Cardiac fibroblast (primary cell): Measurements from ENCODE around the gene MSN.

Experiments used
- DNase-seq, 2 donors: peaks; one replicate each; pipeline versions ENCODE4 v3.0.0 to v3.0.0-alpha.2; 2010; ENCODE audit warnings: low read depth in 2 of 2
- H3K4me3 ChIP-seq, 2 donors: replicated peaks in 1 of 2; 1 replicate in 1 of 2; 2 replicates in 1 of 2; pipeline ENCODE4 v1.5.1; 2011; ENCODE audit warnings: low read depth in 2 of 2, low read length in 2 of 2, mild to moderate bottlenecking in 2 of 2, moderate library complexity in 1 of 2
- CTCF ChIP-seq: IDR thresholded peaks from one replicate; pipeline ENCODE4 v1.5.1; 2011; ENCODE audit warnings: low read depth, mild to moderate bottlenecking, low read length, inconsistent platforms

Gene MSN

GRCh38 chrX:65740909-65741308 lies 73.5 kb downstream of the MSN start:
- no peak for DNase-seq
- no peak overlapping the region for H3K4me3 ChIP-seq
- TF ChIP-seq CTCF, result no peak

- H3K4me3 ChIP-seq, result no peak overlapping the region
- no peak for DNase-seq
- TF ChIP-seq CTCF, result no peak
Measured at GRCh38 chrX:65741823-65742222, 74.4 kb downstream of the MSN start.

GRCh38 chrX:65744965-65745364 lies 77.5 kb downstream of the MSN start:
- no peak for TF ChIP-seq CTCF
- H3K4me3 ChIP-seq, result no peak overlapping the region
- peak; percentile 81 to 89 for DNase-seq

GRCh38 chrX:65745427-65745826 lies 78.0 kb downstream of the MSN start:
- H3K4me3 ChIP-seq, result no peak overlapping the region
- no peak for TF ChIP-seq CTCF
- DNase-seq, result no peak

GRCh38 chrX:65745992-65746391 lies 78.5 kb downstream of the MSN start:
- peak; percentile 3 for TF ChIP-seq CTCF
- H3K4me3 ChIP-seq, result no peak overlapping the region
- DNase-seq, result peak in 1 of 2 donors; percentile 6

GRCh38 chrX:65750674-65751469 lies 83.4 kb downstream of the MSN start:
- no peak for DNase-seq
- TF ChIP-seq CTCF, result no peak
- H3K4me3 ChIP-seq, result no peak overlapping the region

GRCh38 chrX:65751519-65751918 lies 84.1 kb downstream of the MSN start:
- TF ChIP-seq CTCF, result no peak
- DNase-seq, result no peak
- H3K4me3 ChIP-seq, result no peak overlapping the region
